Measurements from ENCODE around the gene RAB3IP.
"Not testable (repeated sequence)": the region's sequence is repeated elsewhere in the genome, so short reads cannot be mapped to it uniquely, and the experiment has no call there.

Gene RAB3IP

GRCh38 chr12:69837657-69838415 is 99.2 kb downstream of the RAB3IP start:
- DNase-seq: no peak

- DNase-seq: no peak
These were observed 102.1 kb downstream of the RAB3IP start for GRCh38 chr12:69840727-69841126.

GRCh38 chr12:69843608-69844007 is 104.9 kb downstream of the RAB3IP start:
- no peak for DNase-seq

- DNase-seq: no peak
These were observed 105.8 kb downstream of the RAB3IP start for GRCh38 chr12:69844416-69844815.

- no peak for DNase-seq
These were observed 106.2 kb downstream of the RAB3IP start for GRCh38 chr12:69844836-69845235.

- DNase-seq: no peak
These were observed 108.3 kb downstream of the RAB3IP start for GRCh38 chr12:69846976-69847375.

GRCh38 chr12:69851976-69852375 is 113.3 kb downstream of the RAB3IP start:
- DNase-seq: no peak

- not testable (repeated sequence) for DNase-seq
These were observed 114.7 kb downstream of the RAB3IP start for GRCh38 chr12:69853176-69853961.

- DNase-seq: no peak
These were observed 128.0 kb downstream of the RAB3IP start for GRCh38 chr12:69866698-69867097.

- no peak for DNase-seq
These were observed 130.0 kb downstream of the RAB3IP start for GRCh38 chr12:69868695-69869094.

GRCh38 chr12:69872804-69873203 is 134.1 kb downstream of the RAB3IP start:
- DNase-seq: no peak

Data from NCI-H2227 treated with DMSO at 0.1 percent for 48 hours (cell line).